ENCODE results near the gene SUMF1.
"Not testable (repeated sequence)": the region's sequence is repeated elsewhere in the genome, so short reads cannot be mapped to it uniquely, and the experiment has no call there.

The SUMF1 gene

GRCh38 chr3:4341336-4341675 is 125.8 kb downstream of the SUMF1 start:
- DNase-seq (ENCODE audit: low read depth in 1 of 2, low spot score in 1 of 2) = no peak

GRCh38 chr3:4340411-4341335 is 126.4 kb downstream of the SUMF1 start:
- no peak for DNase-seq (ENCODE audit: low read depth in 1 of 2, low spot score in 1 of 2)

GRCh38 chr3:4340077-4340410 is 127.0 kb downstream of the SUMF1 start:
- no peak for DNase-seq (ENCODE audit: low read depth in 1 of 2, low spot score in 1 of 2)

- DNase-seq (ENCODE audit: low read depth in 1 of 2, low spot score in 1 of 2) = no peak
These were observed 128.3 kb downstream of the SUMF1 start for GRCh38 chr3:4338751-4339150.

GRCh38 chr3:4336850-4337546 is 130.1 kb downstream of the SUMF1 start:
- no peak for DNase-seq (ENCODE audit: low read depth in 1 of 2, low spot score in 1 of 2)

- DNase-seq (ENCODE audit: low read depth in 1 of 2, low spot score in 1 of 2) = no peak
These were observed 131.1 kb downstream of the SUMF1 start for GRCh38 chr3:4335840-4336562.

- DNase-seq (ENCODE audit: low read depth in 1 of 2, low spot score in 1 of 2) = no peak
These were observed 132.5 kb downstream of the SUMF1 start for GRCh38 chr3:4334548-4334947.

- DNase-seq (ENCODE audit: low read depth in 1 of 2, low spot score in 1 of 2) = no peak
These were observed 134.1 kb downstream of the SUMF1 start for GRCh38 chr3:4332991-4333390.

- no peak for DNase-seq (ENCODE audit: low read depth in 1 of 2, low spot score in 1 of 2)
These were observed 134.5 kb downstream of the SUMF1 start for GRCh38 chr3:4332574-4332973.

- DNase-seq (ENCODE audit: low read depth in 1 of 2, low spot score in 1 of 2) = no peak
These were observed 135.0 kb downstream of the SUMF1 start for GRCh38 chr3:4332111-4332510.

GRCh38 chr3:4329806-4330205 is 137.3 kb downstream of the SUMF1 start:
- DNase-seq (ENCODE audit: low read depth in 1 of 2, low spot score in 1 of 2) = not testable (repeated sequence)

- DNase-seq (ENCODE audit: low read depth in 1 of 2, low spot score in 1 of 2) = no peak
These were observed 140.2 kb downstream of the SUMF1 start for GRCh38 chr3:4326868-4327267.

GRCh38 chr3:4323246-4324027 is 143.6 kb downstream of the SUMF1 start:
- no peak for DNase-seq (ENCODE audit: low read depth in 1 of 2, low spot score in 1 of 2)

- no peak for DNase-seq (ENCODE audit: low read depth in 1 of 2, low spot score in 1 of 2)
These were observed 144.4 kb downstream of the SUMF1 start for GRCh38 chr3:4322635-4323034.

GRCh38 chr3:4321732-4322131 is 145.3 kb downstream of the SUMF1 start:
- no peak for DNase-seq (ENCODE audit: low read depth in 1 of 2, low spot score in 1 of 2)

- DNase-seq (ENCODE audit: low read depth in 1 of 2, low spot score in 1 of 2) = no peak
These were observed 146.8 kb downstream of the SUMF1 start for GRCh38 chr3:4320096-4320911.

GRCh38 chr3:4314688-4315087 is 152.4 kb downstream of the SUMF1 start:
- DNase-seq (ENCODE audit: low read depth in 1 of 2, low spot score in 1 of 2) = no peak

GRCh38 chr3:4313606-4314293 is 153.3 kb downstream of the SUMF1 start:
- DNase-seq (ENCODE audit: low read depth in 1 of 2, low spot score in 1 of 2) = no peak

GRCh38 chr3:4311496-4311895 is 155.6 kb downstream of the SUMF1 start:
- no peak for DNase-seq (ENCODE audit: low read depth in 1 of 2, low spot score in 1 of 2)
